A172 (cell line): ENCODE measurements around the gene ZCWPW2. TPM values are rescaled to one million over a fixed set of nuclear protein-coding genes. Genes with fewer than 3 reads are reported as not detected.

ENCODE experiments used
- DNase-seq: peaks from one replicate; pipeline ENCODE4 v3.0.0-alpha.2; 2015; ENCODE audit warnings: low spot score
- total RNA-seq: library from RNA; depleted of rRNA; stranded (reverse); fragments of >200 nt; shearing (Covaris generic); gene quantifications from 2 replicates; pipeline ENCODE4 v1.2.3, GENCODE V29; 2014

Gene ZCWPW2
- total RNA-seq, 1 experiment from 2014 or later = not detected

DNA sequence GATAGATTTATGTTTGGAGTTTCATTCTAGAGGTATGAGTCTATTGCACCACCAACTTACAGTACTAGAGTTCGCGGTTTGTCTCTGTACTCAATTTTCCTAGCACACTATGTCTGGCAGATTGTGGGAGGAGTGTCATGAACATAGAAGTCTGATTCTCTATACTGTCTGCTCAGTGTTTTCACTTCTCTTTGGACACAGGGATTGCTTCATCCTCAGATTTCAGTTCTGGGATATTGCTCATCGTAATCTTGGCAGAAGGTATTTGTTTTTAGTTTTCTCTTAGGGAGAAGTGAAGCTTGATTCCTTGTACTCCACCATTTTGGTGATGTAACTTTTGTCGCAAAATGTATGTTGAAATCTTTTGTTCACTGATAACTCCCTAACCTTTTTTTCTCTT is 27.9 kb downstream of the ZCWPW2 start:
- DNase-seq = no peak

DNA sequence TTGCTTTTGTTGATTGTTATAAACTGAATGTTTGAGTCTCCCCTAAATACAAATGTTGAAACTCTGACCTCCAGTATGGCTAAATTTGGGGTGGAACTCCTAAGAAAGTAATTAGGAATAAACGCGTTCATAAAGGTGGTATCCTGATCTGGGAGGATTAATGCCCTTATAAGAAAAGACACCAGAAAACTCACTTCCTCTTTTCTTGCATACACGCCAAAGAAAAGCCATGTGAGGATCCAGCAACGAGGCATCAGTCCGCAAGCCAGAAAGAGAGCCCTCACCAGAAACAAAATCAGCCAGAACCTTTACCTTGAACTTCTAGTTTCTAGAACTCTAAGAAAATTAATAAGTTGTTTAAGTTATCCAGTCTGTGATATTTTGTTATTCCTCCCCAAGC is 37.5 kb downstream of the ZCWPW2 start:
- no peak for DNase-seq

DNA sequence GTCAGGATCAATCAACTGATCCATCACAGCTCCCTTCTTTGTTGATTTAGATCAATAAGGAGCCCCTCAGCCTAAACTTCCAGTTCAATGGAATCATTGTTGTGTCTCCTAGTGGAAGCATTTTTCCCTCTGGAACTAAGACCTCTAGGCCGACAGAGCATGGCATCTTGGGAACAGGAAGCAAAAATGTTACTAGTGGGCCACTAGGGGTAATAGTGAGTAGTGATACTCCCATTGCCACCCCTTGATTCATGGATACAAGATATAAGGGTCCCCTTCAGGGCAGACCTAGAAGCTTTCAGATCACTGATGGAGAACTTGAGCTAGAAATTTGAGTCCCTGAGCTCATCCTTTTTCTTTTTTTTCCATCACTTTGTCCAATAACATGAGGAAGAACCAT is 40.5 kb downstream of the ZCWPW2 start:
- no peak for DNase-seq

DNA sequence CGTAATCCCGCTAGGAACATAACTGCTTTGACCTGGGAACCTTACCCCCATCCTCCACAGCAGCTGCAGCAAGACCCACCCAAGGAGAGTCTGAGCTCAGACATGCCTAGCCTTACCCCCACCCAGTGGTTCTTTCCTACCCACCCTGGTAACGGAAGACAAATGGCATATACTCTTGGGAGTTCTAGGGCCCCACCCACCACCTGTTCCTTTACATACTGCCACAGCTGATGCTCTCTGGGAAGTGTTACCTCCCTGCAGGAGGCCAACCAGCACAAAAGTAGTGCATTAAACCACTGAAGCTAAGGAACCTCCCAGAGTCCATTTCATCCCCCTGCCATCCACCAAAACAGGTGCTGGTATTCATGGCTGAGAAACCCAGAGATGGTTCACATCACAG is 50.7 kb downstream of the ZCWPW2 start:
- DNase-seq = no peak

DNA sequence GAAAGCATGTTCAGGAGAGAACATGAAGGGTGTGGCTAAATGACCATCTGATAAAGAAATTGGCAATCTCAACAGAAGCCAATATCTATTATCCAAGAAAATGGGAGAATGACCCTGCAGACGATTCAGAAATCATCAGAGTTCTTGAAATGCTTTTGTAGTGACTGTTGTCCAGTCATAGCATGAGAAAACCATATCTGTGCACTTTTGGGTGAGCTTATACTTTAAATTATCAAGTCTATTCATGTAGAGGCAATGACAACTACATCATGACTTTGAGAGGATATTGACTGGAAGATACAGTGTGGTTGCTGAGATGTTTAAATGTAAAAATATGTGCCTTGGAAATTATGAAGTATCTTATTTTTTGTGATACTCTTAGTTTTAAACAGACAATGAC is 57.7 kb downstream of the ZCWPW2 start:
- DNase-seq = no peak

DNA sequence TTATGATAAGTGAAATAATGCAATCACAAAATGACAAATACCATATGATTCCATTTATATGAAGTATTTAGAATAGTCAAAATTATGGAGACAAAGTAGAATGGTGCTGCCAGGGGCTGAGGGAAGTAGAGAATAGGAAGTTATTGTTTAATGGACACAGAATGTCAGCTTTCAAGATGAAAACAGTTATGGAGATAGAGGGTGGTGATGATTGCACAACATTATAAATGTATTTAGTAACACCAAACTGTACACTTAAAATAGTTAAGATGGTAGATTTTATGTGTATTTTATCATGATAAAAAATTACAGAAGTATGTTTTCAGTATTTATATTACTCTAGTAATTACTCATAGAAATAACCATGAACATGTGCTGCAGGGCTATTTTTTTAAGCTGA is 100.9 kb downstream of the ZCWPW2 start:
- no peak for DNase-seq

DNA sequence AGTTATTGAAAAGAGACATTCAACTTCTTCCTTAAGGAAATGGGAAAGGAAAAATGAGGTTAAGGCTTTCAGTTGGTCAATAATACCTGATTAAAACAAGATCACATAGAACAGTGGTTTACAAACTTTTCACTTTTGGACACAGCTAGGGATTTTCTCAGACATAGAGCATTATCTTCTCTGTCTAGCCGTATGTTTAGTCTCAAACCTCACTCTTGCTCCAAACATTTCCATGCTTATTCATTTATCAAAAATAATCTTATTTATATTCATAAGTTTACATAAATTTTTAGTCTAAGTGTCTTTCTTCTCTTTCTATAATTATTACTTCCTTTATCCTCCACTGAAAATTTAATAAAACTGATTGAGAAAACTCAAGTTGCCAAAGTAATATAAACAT is 114.3 kb downstream of the ZCWPW2 start:
- DNase-seq = no peak

DNA sequence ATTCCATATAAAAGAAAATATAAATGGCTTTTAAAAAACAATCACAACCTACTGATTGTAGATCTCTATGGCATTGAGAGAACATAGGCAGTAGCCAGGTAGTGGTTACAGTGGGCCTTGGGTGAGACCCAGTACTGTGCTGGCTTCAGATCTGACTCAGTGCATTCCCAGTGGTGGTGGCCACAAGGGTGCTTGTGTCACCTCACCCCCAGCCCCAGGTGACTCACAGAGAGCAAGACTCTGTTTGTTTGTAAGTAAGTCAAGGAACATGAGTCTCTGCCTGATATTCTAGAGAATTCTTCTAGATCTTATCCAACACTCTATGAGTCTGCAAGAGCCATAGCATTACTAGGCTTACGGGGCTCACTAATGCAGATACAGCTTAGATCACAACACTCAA is 118.9 kb downstream of the ZCWPW2 start:
- DNase-seq = no peak

DNA sequence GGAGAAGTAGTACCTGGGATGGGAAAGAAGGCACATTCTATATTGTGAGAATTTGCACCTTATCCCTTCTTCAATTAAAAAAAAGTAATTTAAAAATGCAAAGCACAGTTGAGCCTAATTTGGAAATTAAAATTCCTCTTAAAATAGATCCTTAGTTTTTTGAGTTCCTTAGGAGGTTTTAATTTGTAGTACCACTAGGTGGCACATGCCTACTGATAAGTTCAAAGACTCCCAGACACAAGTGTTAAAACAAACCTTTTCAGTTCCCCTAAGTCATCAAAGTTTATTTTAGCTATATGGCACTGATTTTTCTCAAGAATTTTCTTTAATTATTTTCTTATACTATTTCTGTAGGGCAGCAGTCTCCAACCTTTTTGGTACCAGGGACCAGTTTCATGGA is 127.7 kb downstream of the ZCWPW2 start:
- peak; percentile 46 for DNase-seq

DNA sequence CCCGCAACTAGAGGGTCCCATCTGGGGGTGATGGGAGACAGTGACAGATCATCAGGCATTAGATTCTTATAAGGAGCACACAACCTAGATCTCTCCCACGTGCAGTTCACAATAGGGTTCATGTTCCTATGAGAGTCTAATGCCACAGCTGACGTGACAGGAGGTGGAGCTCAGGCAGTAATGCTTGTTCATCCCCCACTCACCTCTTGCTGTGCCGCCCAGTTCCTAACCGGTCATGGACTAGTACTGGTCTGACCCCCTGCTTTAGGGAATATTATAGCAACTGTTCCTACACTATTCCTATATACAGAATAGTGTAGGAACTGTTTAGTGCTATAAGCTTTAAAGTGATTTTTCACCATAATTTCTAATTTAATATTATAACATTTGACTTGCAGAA is 128.2 kb downstream of the ZCWPW2 start:
- no peak for DNase-seq

DNA sequence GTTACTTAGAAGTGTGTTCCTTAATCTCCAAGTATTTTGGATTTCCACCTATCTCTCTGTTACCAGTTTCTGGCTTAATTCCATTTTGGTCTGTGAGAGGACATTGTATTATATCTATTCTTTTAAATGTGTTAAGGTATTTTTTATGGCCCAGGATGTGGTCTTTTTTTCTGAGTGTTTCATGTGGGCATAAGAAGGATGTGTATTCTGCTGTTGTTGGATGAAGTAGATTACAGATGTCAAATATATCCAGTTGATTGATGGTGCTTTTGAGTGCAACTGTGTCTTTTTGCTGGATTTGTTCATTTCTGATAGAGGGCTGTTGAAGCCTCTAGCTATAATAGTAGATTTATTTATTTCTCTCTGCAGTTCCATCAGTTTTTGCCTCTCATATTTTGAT is 136.6 kb downstream of the ZCWPW2 start:
- no peak for DNase-seq

DNA sequence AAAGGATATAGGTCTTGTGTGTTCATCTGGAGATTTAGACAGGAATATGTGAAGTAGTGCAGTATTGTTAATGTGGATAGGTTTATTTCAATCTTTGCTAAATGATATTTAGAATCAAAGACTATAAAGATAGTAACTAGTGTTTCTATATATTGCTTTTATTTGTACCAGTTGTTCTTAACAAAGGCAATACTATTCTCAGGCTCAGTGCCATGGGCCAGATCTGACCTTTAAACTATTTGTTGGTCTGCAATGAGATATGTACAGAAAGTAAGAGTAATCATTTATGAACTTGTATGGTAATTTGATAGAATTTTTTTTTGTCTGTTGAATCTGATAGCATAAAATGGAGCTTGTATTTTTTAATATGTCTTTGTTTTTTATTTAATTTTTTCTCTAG is 146.8 kb downstream of the ZCWPW2 start:
- no peak for DNase-seq

DNA sequence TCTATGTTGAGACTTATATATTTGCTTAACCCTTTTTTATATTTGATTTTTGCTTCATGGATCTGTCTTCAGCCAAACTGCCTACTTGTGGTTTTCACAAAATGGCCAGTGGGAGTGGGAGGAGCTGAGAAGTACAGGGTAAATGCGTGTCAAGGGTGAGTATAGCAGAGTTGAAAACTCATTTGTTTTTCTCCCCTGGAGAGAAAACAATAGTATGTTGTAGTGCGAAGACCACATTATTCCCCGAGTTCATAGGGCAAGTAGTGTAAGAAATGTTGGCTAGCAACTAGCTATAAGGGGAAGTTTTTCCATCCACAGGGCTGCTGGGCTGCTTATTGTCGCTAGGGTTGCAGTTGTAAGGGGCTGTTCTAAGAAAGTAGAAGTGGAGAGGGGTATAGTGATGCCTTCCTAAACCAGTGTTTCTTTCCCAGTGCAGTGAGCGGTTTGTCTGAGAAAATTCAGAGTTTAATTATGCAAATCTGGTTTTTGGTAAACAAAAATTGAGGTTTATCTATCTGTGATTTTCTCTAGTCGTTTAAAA is 153.9 kb downstream of the ZCWPW2 start:
- DNase-seq = no peak

DNA sequence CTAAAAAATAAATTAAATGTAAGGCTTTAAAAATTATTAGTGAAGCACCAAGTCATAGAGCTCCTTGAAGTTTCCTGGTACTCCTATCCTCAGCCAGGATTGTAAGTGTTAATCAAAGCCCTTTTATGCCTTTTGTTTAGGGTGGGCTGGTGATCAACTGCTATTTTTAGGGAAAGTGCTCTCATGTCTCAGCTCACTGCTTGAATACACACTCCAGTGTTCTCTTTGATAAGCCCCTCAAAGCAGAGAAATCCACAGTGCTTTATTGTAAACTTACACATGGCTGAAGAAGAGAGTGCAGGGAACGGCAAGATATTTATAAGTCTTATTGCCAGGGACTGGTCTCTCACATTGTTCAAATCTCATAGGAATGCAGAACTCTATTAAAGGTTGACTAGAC is 156.5 kb downstream of the ZCWPW2 start:
- DNase-seq = no peak

DNA sequence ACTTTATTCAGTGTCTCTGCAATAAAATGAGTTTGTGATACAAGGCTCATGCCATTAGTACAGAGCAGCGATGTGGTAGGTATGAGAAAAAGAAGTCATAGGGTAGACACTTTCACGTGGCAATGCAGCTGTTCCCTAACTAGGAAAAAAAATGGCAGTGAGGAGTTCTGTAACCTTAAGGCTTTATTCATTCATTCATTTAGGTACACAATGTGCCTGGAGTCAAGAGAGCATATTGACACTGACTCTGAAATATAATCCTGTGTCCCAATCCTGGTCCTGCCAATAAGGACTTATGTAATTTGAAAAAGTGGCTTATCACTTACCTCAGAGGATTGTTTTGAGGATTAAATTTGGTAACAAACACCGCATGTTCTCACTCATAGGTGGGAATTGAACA is 173.1 kb downstream of the ZCWPW2 start:
- DNase-seq = no peak

DNA sequence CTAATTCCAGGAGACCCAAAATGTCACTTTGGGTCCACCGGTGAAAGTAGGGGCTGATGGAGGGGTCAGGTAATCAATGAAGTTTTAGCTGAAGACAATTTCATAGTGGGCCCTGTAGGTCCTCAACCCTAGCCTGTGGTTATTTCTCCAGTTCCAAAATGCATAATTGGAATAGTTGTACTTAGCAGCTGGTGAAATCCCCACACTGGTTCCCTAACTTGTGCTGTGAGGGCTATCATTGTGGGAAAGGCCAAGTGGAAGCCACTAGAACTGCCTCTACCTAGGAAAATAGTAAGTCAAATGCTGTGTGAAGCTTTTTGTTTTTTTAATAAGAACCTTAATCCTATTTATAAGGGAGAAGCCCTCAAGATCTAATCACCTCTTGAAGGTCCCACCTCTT is 193.8 kb downstream of the ZCWPW2 start:
- DNase-seq = no peak

DNA sequence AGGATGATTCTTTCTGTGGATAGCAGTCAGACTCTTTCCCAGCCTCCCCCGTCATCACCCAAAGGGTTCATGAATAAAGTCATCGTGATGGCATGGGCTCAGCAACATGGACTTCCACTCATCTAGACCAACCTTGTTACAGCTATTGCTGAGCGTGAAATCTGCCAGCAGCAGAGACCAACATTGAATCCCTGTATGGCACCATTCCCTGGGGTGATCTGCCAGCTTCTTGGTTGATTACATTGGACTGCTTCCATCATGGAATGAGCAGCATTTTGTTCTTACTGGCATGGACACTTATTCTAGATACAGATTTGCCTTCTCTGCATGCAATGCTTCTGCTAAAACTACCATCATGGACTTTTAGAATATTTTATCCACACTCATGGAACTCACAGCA is 195.7 kb downstream of the ZCWPW2 start:
- DNase-seq = no peak

DNA sequence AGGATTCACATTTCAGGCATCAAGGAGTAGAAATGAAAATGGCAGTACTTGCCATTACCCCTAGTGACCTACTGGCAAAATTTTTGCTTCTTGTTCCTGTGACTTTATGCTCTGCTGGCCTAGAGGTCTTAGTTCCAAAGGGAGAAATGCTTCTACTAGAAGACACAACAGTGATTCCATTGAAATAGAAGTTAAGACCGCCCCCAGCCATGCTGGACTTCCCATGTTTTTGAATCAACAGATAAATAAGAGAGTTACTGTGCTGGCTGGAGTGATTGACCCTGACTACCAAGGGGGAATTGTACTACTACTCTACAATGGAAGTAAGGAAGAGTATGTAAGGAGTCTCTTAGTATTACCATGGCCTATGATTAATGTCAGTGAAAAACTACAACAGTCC is 196.3 kb downstream of the ZCWPW2 start:
- no peak for DNase-seq

DNA sequence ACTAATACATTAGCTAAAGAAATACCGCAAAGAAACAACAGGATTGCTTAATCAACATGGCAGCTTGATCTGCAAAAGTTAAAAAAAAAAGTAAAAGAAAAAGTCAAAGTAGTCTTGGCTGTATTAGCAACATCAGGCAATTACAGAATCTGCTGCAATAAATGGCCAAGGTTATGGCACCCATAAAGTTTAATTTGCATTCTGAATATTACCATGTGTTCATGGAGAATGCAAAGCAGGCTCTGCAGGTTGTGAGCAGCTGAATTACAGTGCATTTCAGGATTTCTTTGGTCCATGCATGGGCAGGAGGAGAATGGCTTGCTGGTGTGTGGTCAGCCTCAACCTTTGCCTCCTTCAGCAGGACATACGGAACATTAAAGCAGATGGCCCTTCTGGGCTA is 199.2 kb downstream of the ZCWPW2 start:
- DNase-seq = no peak

DNA sequence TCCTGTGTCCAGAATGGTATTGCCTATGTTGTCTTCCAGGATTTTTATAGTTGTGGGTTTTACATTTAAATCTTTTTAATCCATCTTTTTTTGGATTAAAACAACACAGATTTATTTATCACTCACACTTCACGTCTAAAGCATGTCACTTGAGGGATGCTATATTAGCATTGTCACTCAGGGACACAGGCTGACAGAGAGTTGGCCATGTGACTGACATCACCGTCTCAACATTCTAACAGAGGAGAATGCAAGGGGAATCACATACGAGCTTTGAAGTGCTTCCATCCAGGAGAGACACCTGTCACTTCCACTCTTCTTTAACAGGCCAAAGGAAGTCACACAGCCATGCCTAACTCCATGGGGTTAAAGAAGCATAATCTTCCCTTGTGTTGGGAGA is 204.7 kb downstream of the ZCWPW2 start:
- no peak for DNase-seq

DNA sequence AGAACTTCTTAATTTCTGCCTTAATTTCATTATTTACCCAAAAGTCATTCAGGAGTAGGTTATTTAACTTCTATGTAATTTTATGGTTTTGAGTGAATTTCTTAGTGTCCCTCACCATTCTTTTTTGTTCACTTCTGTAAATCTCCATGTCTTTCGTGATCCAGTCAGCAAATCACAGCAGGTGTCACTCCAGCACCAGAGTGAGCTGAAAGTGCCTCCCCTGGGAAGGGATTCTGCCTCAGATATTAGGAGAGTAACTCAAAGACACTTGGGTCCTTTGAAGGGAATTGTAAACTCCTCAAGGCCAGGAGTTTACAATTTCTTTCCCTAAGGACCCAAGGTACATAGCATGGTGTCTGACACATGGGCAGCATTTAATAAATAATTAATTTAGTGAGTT is 207.7 kb downstream of the ZCWPW2 start:
- no peak for DNase-seq

DNA sequence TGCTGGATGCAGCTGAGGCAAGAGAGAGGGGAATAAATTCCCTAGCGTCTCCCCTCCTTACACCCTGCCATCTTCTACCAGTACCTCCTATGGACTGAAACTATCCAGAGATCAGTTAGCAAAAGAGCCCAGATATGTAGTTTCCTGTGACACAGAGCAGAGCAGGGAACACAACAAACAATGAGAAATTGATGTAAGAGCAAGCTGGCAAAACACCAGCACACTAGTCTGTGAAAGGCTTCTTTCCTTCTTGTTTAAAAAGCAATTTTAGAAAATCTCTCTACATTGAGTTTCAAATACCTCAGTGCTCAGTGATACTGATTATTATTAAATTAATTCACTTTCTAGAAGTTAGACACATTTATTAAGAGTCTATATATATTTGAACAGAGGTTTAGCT is 215.7 kb downstream of the ZCWPW2 start:
- no peak for DNase-seq

DNA sequence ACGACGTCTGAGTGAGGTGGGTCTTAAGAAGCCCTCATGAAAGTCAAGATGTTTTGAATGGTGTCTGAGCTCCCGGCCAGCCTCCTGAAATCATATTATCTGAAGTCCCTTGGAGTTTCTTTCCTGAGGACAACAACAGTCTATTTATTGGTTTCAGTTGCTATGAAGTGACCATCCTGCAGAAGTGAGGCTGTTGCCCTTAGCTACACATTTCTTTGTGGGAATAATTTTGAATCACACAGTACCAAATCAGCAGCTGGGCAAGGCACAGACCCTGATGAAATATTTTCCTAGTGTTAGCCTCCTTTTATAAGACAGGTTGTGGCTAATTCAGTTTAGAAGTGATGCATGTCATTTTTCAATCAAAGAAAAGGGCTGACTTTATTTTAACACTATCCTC is 220.8 kb downstream of the ZCWPW2 start:
- no peak for DNase-seq

DNA sequence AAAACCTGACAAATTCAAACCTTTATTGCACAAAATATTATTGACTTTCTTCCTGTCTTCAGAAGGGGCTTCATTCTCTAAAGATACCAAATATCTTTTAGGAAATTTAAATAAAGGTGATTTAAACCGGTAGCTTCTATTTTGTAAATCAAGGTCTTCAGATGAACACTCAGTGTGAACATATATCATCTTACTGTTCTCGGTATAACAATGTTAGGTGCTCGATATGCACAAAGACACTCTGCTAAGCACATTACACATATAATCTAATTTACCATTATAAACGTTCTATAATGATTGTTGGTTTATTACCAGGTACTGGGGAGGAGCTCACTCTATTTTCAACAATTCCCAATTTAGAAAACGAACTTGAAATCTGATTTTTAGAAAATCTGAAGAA is 225.5 kb downstream of the ZCWPW2 start:
- DNase-seq = no peak
